B cell (primary cell): ENCODE measurements around the gene CTR9.

Experiments used
- CTCF ChIP-seq: fragments of 200-600 bp; IDR thresholded peaks from one replicate; pipeline ENCODE4 v1.8.0; 2022; ENCODE audit warnings: antibody characterized with exemption, mild to moderate bottlenecking
- EZH2 ChIP-seq: IDR thresholded peaks from 2 replicates; pipeline ENCODE4 v1.6.1; 2012; ENCODE audit warnings: borderline replicate concordance, low read depth, mild to moderate bottlenecking, moderate library complexity, low read length; ENCODE audit not compliant: insufficient read depth, poor library complexity, severe bottlenecking

GRCh38 chr11:10778217-10778970 lies 27.3 kb downstream of the CTR9 start:
- no peak for TF ChIP-seq CTCF
- TF ChIP-seq EZH2, result no peak
